GM21381 (cell line): ENCODE measurements around the gene BAIAP2.
"Not testable (repeated sequence)": the region's sequence is repeated elsewhere in the genome, so short reads cannot be mapped to it uniquely, and the experiment has no call there.

Experiments
- ATAC-seq: cut with Tn5 transposase; IDR thresholded peaks from one replicate; pipeline ENCODE4 v1.9.1; 2021; ENCODE audit warnings: mild to moderate bottlenecking, moderate library complexity; ENCODE audit not compliant: unreplicated experiment

The BAIAP2 gene

GRCh38 chr17:81135505-81136278, 100.7 kb downstream of the BAIAP2 start:
- no peak for ATAC-seq

GRCh38 chr17:81136366-81136765, 101.4 kb downstream of the BAIAP2 start:
- no peak for ATAC-seq

GRCh38 chr17:81137248-81137647, 102.3 kb downstream of the BAIAP2 start:
- no peak for ATAC-seq

GRCh38 chr17:81138083-81138482, 103.1 kb downstream of the BAIAP2 start:
- no peak for ATAC-seq

DNA sequence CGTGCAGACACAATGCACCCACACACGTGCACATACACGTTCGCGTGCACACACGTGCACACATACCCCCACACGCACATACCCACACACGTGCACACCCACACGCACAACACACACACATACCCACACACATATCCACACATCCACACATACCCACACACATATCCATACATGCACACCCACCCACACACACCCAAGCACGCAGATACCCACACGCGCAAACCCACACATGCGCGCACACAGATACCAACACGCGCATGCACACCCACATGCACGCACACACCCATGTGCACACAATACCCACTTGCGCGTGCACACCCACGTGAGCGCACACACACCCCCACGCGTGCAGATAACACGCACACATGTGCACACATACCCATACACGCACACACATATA, 103.5 kb downstream of the BAIAP2 start:
- ATAC-seq, result no peak

- no peak for ATAC-seq
Measured at GRCh38 chr17:81139428-81139827, 104.5 kb downstream of the BAIAP2 start.

DNA sequence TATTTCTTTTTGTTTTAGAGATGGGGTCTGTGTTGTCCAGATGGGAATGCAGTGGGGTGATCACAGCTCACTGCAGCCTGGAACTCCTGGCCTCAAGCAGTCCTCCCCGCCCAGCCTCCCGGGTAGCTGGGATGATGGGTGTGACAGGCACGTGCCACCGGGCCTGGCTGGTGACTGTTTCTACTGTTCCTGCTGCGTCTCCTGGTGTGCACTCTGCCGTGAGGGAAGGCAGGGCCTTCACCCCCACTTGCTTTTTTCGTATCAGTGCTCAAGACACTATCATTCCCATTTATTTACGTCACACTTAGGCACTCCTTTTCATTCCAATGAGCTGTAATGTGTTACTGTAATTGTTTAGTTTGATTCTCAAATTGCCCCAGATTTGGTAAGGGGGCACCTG, 105.1 kb downstream of the BAIAP2 start:
- ATAC-seq, result no peak

DNA sequence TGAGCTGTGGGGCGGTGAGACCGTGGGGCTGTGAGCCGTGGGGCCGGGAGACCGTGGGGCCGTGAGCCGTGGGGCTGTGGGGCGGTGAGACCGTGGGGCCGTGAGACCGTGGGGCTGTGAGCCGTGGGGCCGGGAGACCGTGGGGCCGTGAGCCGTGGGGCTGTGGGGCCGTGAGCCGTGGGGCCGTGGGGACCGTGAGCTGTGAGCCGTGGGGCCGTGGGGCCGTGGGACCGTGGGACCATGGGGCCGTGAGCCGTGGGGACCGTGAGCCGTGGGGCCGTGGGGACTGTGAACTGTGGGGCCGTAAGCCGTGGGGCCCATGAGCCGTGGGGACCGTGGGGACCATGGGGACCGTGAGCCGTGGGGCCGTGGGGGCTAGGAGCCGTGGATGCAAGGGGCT, 105.7 kb downstream of the BAIAP2 start:
- no peak for ATAC-seq

DNA sequence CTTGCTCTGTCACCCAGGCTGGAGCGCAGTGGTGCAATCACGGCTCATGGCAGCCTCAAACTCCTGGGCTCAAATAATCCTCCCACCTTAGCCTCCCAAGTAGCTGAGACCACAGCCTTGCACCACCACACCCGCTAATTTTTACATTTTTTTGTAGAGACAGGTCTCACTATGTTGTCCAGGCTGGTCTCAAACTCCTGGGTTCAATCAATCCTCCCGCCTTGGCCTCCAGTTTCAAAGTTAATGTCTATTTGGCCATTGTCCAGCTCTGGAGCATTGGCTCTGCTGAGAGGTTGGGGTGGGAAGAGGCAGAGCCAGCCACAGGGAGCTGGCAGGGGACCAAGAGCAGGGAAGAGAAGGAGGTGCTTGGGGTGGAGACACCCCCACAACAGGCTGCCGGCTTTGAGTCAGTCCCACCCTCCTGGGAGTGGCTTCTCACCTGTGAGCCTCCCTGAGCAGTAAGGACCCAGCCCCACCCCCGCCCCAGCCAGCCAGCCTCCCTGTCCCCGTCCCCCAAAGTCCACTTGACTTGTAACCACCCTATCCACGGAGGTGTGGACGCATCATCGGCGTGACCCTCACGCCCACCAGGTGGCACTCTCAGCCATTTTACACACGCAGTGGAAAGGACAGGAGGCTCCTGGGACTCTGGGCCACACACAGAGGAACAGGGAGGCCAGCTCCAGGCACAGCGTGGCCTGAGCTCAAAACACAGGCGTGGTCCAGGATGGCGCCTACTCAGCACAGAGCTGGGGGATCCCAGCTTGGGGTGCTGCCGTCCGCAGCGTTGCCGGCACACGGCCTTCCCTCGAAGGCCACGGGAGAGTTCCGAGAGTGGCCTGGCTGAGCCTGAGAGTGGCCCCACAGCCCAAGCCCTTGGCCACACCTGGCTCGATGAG, 107.6 kb downstream of the BAIAP2 start:
- ATAC-seq, result no peak

DNA sequence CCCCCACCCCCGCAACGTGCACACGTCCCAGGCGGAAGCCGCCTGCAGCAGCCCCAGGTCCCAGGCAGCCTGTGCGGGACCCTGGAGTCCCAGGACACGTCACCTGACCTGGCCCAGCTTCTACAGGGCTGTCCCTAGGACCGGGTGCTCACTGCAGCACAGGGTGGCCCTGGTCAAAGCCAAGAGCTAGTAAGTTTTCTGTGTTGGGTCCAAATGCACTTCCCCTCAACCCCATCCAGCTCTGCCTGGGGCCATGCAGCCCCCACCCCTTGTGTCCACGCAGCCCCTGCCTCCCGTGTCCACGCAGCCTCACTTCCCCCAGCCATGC, 108.2 kb downstream of the BAIAP2 start:
- no peak for ATAC-seq

- ATAC-seq, result no peak
Measured at GRCh38 chr17:81143717-81144422, 108.9 kb downstream of the BAIAP2 start.

DNA sequence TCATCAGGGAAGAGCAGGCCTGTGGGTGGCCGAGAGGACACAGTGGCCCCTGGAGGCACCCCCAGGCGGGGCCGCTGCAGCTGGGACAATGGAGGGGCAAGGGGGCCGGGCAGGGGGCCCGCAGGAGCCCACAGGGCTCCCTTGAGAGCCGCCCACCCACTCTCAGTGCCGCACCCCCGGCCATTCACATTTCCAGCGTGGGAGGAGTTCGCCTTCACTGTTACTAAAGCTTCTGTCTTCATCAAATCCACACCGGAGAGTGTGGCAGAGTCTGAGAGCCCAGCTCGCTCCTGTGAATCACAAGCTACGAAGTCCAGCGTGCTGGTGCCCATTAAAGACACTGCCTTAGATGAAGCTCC, 109.5 kb downstream of the BAIAP2 start:
- ATAC-seq, result no peak

DNA sequence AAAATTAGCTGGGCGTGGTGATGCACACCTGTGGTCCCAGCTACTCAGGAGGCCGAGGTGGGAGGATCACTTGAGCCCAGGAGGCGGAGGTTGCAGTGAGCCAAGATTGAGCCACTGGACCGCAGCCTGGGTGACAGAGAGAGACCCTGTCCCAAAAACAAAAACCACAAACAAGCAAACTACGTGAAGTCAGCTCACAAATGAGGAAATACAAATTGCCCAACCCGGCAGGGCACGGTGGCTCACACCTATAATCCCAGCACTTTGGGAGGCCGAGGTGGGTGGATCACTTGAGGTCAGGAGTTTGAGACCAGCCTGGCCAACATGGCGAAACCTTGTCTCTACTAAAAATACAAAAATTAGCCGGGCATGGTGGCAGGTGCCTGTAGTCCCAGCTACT, 111.3 kb downstream of the BAIAP2 start:
- not testable (repeated sequence) for ATAC-seq

DNA sequence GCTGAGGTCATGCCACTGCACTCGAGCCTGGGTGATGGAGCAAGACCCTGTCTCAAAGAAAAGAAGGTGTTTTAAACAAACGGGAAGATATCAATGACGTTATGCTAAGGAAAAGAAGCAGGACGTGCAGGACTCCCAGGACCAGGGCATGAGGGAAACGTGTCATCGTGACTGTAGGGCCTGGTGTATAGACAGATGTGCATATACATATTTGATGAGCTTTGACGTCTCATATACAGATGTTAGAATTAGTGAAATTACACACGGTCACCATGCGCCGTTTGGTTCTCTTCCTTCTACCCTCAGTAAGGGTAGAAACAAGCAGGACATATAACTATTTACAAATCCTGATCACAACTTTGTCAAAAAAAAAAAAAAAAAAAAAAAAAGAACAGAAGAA, 112.8 kb downstream of the BAIAP2 start:
- ATAC-seq, result no peak

DNA sequence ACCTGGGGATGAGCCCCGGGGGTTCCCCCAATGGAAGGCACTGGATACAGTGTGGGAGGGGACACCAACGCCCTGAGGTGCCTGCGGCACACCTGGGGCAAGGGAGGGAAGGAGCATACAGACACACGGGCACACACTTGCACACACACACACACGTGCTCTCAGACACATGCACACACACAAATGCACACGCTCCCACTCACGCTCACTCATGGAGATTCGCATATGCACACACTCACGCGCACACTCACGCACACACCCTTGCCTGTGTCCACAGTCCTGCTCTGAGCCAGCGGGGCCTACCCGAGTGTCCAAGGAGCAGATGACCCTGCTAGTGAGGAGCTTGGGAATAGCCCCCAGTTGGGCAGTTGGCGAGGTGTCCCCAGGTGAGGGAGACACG, 113.6 kb downstream of the BAIAP2 start:
- ATAC-seq, result no peak

DNA sequence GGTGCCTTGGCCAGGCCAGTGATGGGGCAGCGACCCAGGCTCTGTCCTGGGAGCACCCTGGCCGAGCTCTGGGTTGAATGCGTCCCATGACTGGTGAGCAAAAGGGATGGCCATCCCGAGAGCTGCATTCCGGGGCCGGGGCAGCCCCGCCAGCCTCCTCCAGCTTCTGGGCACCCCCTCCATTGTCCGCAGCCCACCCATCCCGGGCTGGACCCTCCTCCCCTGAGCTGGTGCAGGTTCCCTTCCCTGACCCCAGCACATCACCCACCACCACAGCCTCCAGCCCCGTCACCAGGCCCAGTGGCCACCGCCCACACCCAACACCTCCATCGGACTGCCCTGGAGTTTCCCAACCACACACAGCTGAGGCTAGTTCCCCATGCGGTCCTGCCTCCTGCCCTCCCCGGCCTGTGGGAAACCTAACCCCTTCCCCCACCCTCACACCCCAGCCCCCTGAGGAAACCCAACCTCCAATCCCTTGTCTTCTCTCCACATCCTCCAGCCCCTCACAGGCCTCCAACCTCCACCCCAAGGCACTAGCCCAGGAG, 114.1 kb downstream of the BAIAP2 start:
- ATAC-seq, result no peak

DNA sequence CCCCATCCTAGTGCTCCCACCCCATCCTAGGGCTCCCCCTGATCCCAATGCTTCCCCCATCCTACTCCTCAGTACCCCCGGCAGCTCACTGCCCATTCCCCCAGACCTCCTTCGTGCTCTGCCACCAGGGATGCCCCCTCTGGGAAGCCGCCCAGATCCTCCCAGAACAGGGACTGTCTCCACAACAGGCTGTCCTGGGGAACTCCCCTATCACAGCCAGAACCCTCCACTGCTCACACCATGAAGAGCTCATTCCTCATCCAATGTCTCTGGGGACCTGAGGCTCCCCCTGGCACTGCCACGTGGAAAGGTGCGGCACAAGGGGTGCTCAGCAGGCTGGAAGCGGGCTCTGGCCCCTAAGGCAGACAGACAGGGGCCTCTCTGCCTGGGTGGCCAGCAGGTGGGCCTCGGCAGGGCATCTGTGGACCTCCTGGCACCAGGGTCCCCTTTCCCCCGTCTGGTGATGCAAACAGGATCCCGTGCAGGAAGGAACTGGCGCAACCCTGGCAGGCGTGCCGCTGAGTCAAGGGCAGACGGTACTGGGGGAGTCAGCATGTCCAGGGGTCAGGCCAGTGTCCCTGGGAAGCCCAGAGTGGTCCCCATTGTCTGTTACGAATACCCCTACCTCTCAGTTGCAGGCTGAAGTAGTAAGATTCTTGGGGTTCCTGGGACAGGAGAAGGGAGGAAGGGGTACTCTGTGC, 115.6 kb downstream of the BAIAP2 start:
- no peak for ATAC-seq

GRCh38 chr17:81151278-81151677, 116.3 kb downstream of the BAIAP2 start:
- no peak for ATAC-seq

DNA sequence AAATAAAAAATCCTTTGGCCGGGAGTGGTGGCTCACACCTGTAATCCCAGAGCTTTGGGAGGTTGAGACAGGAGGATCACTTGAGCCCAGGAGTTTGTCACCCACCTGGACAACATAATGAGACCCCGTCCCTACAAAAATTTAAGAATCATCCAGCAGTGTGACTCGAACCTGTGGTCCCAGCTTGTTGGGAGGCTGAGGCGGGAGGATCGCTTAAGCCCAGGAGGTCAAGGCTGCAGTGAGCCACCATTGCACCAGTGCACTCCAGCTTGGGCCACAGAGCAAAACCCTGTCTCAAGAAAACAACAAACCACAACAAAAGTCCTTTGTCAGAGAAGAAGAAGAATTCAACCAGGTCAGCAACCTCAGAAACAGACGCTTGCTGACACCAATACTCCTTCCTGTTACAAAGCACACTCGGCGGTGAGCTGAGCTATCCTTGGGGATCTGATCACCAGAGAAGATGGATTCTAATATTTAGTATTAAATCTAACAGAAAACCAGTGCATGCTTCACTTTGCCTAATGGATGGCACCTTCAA, 117.4 kb downstream of the BAIAP2 start:
- ATAC-seq, result no peak

DNA sequence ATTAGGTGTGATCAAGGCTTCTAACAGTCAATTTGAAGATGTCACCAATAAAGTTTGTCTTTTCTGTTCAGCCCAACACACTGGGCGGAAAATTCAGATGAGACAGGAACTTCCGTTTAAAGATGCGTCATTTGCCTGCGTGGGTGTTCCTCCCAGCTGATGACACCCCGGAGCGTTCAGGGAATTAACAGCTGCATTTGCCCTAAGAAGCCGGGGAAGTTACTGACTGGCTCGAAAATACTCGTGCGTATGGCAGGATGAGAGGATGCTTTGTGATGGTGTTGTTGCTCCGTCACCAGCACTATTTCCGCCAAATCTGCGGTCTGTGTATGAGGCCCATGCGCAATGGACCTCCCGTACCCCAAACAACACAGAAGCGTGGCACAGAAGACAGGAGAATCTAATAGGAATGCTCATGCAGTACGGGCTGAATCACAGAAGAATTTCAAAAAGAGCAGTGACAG, 118.4 kb downstream of the BAIAP2 start:
- ATAC-seq, result no peak
